Mesendoderm (in vitro differentiated cells): ENCODE results near the gene TMEM174.

ENCODE experiments used
- DNase-seq: peaks from one replicate; pipeline ENCODE4 v3.0.0; 2013
- H2AK5ac ChIP-seq: 2 replicates; pipeline ENCODE4 v1.6.1; 2013; ENCODE audit warnings: low read length, inconsistent platforms
- H2BK120ac ChIP-seq: 2 replicates; pipeline ENCODE4 v1.6.1; 2013; ENCODE audit warnings: low read depth, mild to moderate bottlenecking, low read length, moderate library complexity, mixed read lengths
- H2BK15ac ChIP-seq: replicated peaks from 2 replicates; pipeline ENCODE4 v1.6.1; 2013; ENCODE audit warnings: low read depth, mild to moderate bottlenecking, moderate library complexity
- H2BK5ac ChIP-seq: 2 replicates; pipeline ENCODE4 v1.6.1; 2013; ENCODE audit warnings: low read length, inconsistent platforms
- H3K18ac ChIP-seq: 2 replicates; pipeline ENCODE4 v1.6.1; 2013; ENCODE audit warnings: mild to moderate bottlenecking, low read length, mixed read lengths
- H3K23ac ChIP-seq: one replicate; pipeline ENCODE4 v1.6.1; 2013; ENCODE audit warnings: low read length
- H3K27ac ChIP-seq: 2 replicates; pipeline ENCODE4 v1.5.1; 2013; ENCODE audit warnings: low read depth, mild to moderate bottlenecking, inconsistent platforms, low read length, moderate library complexity
- H3K27me3 ChIP-seq: 2 replicates; pipeline ENCODE4 v1.6.1; 2013; ENCODE audit warnings: low read length, control low read depth, mild to moderate bottlenecking, inconsistent platforms; ENCODE audit not compliant: insufficient read depth, poor library complexity
- H3K36me3 ChIP-seq: 2 replicates; pipeline ENCODE4 v1.6.1; 2013; ENCODE audit warnings: low read length, inconsistent platforms; ENCODE audit not compliant: control insufficient read depth, insufficient read depth
- H3K4ac ChIP-seq: one replicate; pipeline ENCODE4 v1.6.1; 2013; ENCODE audit warnings: low read depth, mild to moderate bottlenecking, low read length, moderate library complexity
- H3K4me1 ChIP-seq: 2 replicates; pipeline ENCODE4 v1.6.1; 2013; ENCODE audit warnings: low read depth, low read length, inconsistent platforms; ENCODE audit not compliant: control insufficient read depth
- H3K4me2 ChIP-seq: 2 replicates; pipeline ENCODE4 v1.6.1; 2013; ENCODE audit warnings: low read length
- H3K4me3 ChIP-seq: 2 replicates; pipeline ENCODE4 v1.5.1; 2013; ENCODE audit warnings: mild to moderate bottlenecking, low read length
- H3K56ac ChIP-seq: one replicate; pipeline ENCODE4 v1.6.1; 2013; ENCODE audit warnings: low read length
- H3K79me1 ChIP-seq: 2 replicates; pipeline ENCODE4 v1.6.1; 2013; ENCODE audit warnings: low read length, inconsistent platforms
- H3K79me2 ChIP-seq: 2 replicates; pipeline ENCODE4 v1.6.1; 2013; ENCODE audit warnings: mild to moderate bottlenecking, low read length; ENCODE audit not compliant: control insufficient read depth, insufficient read depth
- H3K9ac ChIP-seq: 2 replicates; pipeline ENCODE4 v1.6.1; 2013; ENCODE audit warnings: low read length, inconsistent platforms
- H4K5ac ChIP-seq: one replicate; pipeline ENCODE4 v1.6.1; 2013; ENCODE audit warnings: low read length
- H4K8ac ChIP-seq: one replicate; pipeline ENCODE4 v1.6.1; 2013; ENCODE audit warnings: low read depth, mild to moderate bottlenecking, control low read depth, low read length, moderate library complexity
- WGBS: extraction: QIAGEN DNeasy Blood & Tissue Kit; methylation state at CpG from one replicate; pipeline ENCODE4 v1.1.7; 2013; ENCODE audit warnings: low lambda C conversion rate, missing lambda C conversion rate; ENCODE audit not compliant: insufficient coverage; ENCODE audit errors: extremely low coverage; 5-methylcytosine and 5-hydroxymethylcytosine counted together

Gene TMEM174

DNA sequence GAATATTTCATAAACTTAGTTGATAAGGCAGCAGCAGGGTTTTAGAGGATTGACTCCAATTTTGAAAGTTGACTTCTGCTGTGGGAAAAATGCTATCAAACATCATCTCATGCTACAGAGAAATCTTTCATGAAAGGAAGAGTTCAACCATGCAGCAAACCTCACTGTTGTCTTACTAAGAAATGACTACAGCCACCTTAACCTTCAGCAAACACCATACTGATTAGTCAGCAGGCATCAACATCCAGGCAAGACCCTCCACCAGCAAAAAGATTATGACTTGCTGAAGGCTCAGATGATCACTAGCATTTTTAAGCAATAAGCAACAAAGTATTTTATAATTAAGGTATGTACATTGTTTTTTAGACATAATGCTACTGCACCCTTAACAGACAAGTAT is 7.6 kb downstream of the TMEM174 start:
- H2BK5ac ChIP-seq: no peak overlapping the region
- no peaks in the 10 kb centered on the region for H3K27me3 ChIP-seq
- H4K5ac ChIP-seq: no peak overlapping the region
- H3K79me2 ChIP-seq: no peaks in the 10 kb centered on the region
- no peaks in the 10 kb centered on the region for H3K36me3 ChIP-seq
- no peak overlapping the region for H3K18ac ChIP-seq
- H3K4me2 ChIP-seq: no peak overlapping the region
- no peak overlapping the region for H3K56ac ChIP-seq
- H3K4me1 ChIP-seq: no peaks in the 10 kb centered on the region
- no peak overlapping the region for H2AK5ac ChIP-seq
- no peak overlapping the region for H2BK15ac ChIP-seq
- H3K23ac ChIP-seq: no peak overlapping the region
- no peak overlapping the region for H3K4ac ChIP-seq
- no peak overlapping the region for H2BK120ac ChIP-seq
- no peaks in the 10 kb centered on the region for H3K79me1 ChIP-seq
- no peak overlapping the region for H4K8ac ChIP-seq
- H3K27ac ChIP-seq: no peak overlapping the region
- no peak for DNase-seq
- H3K4me3 ChIP-seq: no peak overlapping the region
- no peak overlapping the region for H3K9ac ChIP-seq

DNA sequence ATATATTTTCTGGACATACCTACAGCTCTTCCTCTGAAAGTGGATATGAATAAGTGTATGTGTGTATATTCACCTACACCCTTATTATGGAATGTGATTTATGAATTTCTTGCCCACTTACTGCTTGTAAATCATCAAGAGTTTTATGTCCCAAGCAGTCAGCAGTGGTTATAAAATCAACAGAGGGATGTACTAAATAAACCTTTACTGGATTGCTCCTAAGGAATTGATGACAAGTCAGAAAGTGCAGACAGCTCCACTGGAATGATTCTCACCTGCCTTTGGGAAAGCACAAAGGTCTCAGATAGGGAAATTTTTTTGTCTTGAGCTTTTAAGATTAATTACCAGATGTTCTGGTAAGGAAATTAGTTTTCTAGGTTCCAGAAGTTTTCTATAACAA is 9.3 kb downstream of the TMEM174 start:
- no peaks in the 10 kb centered on the region for H3K4me1 ChIP-seq
- H3K79me2 ChIP-seq: no peaks in the 10 kb centered on the region
- H3K4me2 ChIP-seq: no peak overlapping the region
- H3K36me3 ChIP-seq: no peaks in the 10 kb centered on the region
- no peak overlapping the region for H2BK120ac ChIP-seq
- no peak overlapping the region for H2BK5ac ChIP-seq
- H4K5ac ChIP-seq: no peak overlapping the region
- no peak overlapping the region for H3K27ac ChIP-seq
- no peak overlapping the region for H3K56ac ChIP-seq
- no peak overlapping the region for H3K9ac ChIP-seq
- no peak overlapping the region for H3K4me3 ChIP-seq
- H3K27me3 ChIP-seq: no peaks in the 10 kb centered on the region
- no peak overlapping the region for H2AK5ac ChIP-seq
- H3K23ac ChIP-seq: no peak overlapping the region
- no peak overlapping the region for H2BK15ac ChIP-seq
- H3K18ac ChIP-seq: no peak overlapping the region
- H4K8ac ChIP-seq: no peak overlapping the region
- no peak for DNase-seq
- no peaks in the 10 kb centered on the region for H3K79me1 ChIP-seq
- H3K4ac ChIP-seq: no peak overlapping the region

DNA sequence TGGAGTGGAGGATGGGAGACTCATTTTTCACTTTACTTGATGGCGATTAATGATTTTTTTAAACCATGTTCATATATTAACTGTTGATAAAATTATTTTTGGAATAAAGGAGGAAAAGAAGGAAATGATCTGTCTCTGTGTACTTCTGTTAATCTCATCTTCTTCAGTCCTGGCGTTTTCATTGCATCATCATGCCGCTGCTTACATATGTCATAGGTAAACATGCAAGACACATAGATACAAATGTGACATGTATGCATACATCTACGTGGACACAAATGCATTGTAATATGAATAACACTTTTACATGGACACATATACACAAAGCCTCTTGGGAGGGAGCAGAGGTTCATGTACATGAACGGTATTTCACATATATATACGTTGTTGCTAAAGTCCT is 10.0 kb downstream of the TMEM174 start:
- no peaks in the 10 kb centered on the region for H3K79me2 ChIP-seq
- H3K9ac ChIP-seq: no peak overlapping the region
- H3K18ac ChIP-seq: no peak overlapping the region
- no peak overlapping the region for H2BK120ac ChIP-seq
- no peaks in the 10 kb centered on the region for H3K36me3 ChIP-seq
- no peak overlapping the region for H3K56ac ChIP-seq
- no CpG with 5 or more reads among the region's 6 CpGs for whole genome bisulfite sequencing
- H3K23ac ChIP-seq: no peak overlapping the region
- H3K79me1 ChIP-seq: no peaks in the 10 kb centered on the region
- no peak overlapping the region for H3K27ac ChIP-seq
- no peaks in the 10 kb centered on the region for H3K4me1 ChIP-seq
- H2BK15ac ChIP-seq: no peak overlapping the region
- H2AK5ac ChIP-seq: no peak overlapping the region
- no peak overlapping the region for H4K8ac ChIP-seq
- H3K4me3 ChIP-seq: no peak overlapping the region
- no peak overlapping the region for H4K5ac ChIP-seq
- no peaks in the 10 kb centered on the region for H3K27me3 ChIP-seq
- H2BK5ac ChIP-seq: no peak overlapping the region
- no peak overlapping the region for H3K4ac ChIP-seq
- no peak overlapping the region for H3K4me2 ChIP-seq
- DNase-seq: no peak

DNA sequence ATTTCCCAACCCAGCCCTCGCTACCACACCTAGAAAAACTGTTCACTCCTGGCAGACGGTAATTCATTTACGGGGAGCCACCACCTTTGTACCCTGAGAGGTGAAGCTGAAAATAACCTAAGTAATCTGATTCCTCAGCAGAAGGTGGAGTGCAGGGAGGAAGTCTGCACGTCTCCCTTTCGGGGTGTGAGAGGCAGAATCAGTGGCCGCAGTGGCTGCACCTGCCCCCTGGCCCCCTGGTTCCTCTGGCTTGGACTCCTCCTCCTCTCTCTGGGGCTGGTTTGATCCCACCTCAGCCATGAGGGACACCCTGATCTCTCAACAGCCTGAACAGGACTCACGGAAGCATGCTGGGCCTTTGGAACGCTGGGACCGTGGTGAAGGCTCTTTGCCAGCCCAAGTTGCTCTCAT is 10.5 kb downstream of the TMEM174 start:
- Histone ChIP-seq H3K79me1 (no peaks in the 10 kb centered on the region), H2BK5ac (no peak overlapping the region), H3K9ac (no peak overlapping the region), H2AK5ac (no peak overlapping the region), H3K4me3 (no peak overlapping the region), H3K23ac (no peak overlapping the region), H3K56ac (no peak overlapping the region), H3K18ac (no peak overlapping the region), H2BK15ac (no peak overlapping the region), H3K4me2 (no peak overlapping the region), H3K4me1 (no peaks in the 10 kb centered on the region), H4K8ac (no peak overlapping the region), H3K4ac (no peak overlapping the region), H3K79me2 (no peaks in the 10 kb centered on the region), H3K36me3 (no peaks in the 10 kb centered on the region), H2BK120ac (no peak overlapping the region), H3K27me3 (no peaks in the 10 kb centered on the region), H4K5ac (no peak overlapping the region), H3K27ac (no peak overlapping the region)
- DNase-seq: no peak
- WGBS: no CpG with 5 or more reads among the region's 9 CpGs

DNA sequence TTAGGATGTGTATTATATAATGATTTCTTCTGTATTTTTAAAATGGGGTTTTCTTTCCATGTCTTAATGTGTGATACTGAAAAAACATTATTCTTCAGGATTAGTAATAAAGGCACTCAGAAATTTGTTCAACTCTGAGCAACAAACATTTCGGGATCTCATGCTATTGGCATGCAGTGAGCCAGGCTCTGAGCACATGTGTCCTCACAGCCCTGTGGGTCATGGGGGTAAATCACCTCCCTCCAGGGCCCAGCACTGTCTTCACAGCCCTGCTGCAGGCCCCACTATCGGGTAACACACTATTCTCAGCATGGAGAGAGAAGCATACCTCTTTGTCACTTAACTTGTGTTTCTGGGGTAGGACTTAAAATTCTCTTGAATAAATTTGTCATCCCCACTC is 14.0 kb downstream of the TMEM174 start:
- no CpG with 5 or more reads among the region's 2 CpGs for WGBS
- no peak overlapping the region for H3K23ac ChIP-seq

GRCh38 chr5:73188764-73189531 is 16.0 kb downstream of the TMEM174 start:
- Histone ChIP-seq H3K36me3 (no peaks in the 10 kb centered on the region), H3K27me3 (no peaks in the 10 kb centered on the region), H3K9ac (no peak overlapping the region), H3K4me3 (no peak overlapping the region), H3K18ac (no peak overlapping the region), H2BK5ac (no peak overlapping the region), H2BK15ac (no peak overlapping the region), H4K8ac (no peak overlapping the region), H3K4me1 (no peaks in the 10 kb centered on the region), H3K23ac (no peak overlapping the region), H3K79me1 (no peaks in the 10 kb centered on the region), H3K27ac (no peak overlapping the region), H3K79me2 (no peaks in the 10 kb centered on the region), H2AK5ac (no peak overlapping the region), H4K5ac (no peak overlapping the region), H3K56ac (no peak overlapping the region), H3K4me2 (no peak overlapping the region), H3K4ac (no peak overlapping the region), H2BK120ac (no peak overlapping the region)
- no CpG with 5 or more reads among the region's 2 CpGs for WGBS
- peak; percentile 62 for DNase-seq

More for the DNA sequence above, 14.0 kb downstream of the TMEM174 start:
- Histone ChIP-seq H2BK120ac (no peak overlapping the region), H3K4me2 (no peak overlapping the region), H3K4me1 (no peaks in the 10 kb centered on the region), H3K79me2 (no peaks in the 10 kb centered on the region), H2AK5ac (no peak overlapping the region), H3K9ac (no peak overlapping the region), H2BK15ac (no peak overlapping the region), H3K79me1 (no peaks in the 10 kb centered on the region), H3K27ac (no peak overlapping the region), H4K5ac (no peak overlapping the region), H3K36me3 (no peaks in the 10 kb centered on the region), H3K18ac (no peak overlapping the region), H4K8ac (no peak overlapping the region), H3K27me3 (no peaks in the 10 kb centered on the region), H3K4me3 (no peak overlapping the region), H3K56ac (no peak overlapping the region), H3K4ac (no peak overlapping the region), H2BK5ac (no peak overlapping the region)
- DNase-seq: no peak
